Glomerular visceral epithelial cell (primary cell): ENCODE measurements around the gene DAP.

ENCODE experiments used
- DNase-seq: peaks from one replicate; pipeline ENCODE4 v3.0.0-alpha.2; 2016; ENCODE audit errors: extremely low spot score

DAP gene

DNA sequence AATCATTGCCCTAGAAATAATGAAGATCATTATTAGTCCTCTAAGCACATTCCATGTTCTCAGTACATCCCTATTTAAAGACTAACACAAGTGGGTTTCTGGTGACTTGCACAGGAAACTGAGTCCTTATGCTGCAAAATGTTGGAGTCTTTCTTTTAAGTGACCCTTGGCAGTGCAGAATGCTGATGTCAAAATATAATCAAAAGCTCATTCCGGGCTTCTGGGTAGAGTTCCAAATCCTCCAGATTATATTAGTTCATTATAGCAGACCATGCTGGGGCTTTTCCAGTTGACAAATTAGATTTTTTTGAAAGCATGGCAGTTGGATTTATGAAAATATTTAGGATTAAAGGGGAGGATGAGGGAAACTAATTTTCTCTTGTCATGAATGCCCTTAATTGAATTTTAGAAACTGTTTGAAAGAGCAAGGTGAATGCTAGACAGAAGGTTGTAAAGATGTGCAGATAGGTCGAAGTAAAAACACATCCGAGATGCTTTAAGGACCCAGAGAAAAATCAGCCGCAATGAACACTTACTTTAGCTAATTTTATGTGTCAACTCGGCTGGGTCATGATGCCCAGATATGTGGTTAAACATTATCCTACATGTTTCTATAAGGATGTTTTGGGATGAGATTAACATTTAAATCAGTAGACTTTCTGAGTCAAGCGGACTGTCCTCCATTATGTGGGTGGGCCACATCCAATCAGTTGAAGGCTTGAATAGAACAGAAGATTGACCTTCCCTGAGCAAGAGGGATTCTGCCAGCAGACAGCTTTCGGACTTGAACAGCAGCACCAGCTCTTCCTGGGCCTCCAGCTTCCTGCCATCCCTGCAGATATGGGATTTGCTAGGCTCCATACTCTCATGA lies 88.7 kb downstream of the DAP start:
- no peak for DNase-seq

DNA sequence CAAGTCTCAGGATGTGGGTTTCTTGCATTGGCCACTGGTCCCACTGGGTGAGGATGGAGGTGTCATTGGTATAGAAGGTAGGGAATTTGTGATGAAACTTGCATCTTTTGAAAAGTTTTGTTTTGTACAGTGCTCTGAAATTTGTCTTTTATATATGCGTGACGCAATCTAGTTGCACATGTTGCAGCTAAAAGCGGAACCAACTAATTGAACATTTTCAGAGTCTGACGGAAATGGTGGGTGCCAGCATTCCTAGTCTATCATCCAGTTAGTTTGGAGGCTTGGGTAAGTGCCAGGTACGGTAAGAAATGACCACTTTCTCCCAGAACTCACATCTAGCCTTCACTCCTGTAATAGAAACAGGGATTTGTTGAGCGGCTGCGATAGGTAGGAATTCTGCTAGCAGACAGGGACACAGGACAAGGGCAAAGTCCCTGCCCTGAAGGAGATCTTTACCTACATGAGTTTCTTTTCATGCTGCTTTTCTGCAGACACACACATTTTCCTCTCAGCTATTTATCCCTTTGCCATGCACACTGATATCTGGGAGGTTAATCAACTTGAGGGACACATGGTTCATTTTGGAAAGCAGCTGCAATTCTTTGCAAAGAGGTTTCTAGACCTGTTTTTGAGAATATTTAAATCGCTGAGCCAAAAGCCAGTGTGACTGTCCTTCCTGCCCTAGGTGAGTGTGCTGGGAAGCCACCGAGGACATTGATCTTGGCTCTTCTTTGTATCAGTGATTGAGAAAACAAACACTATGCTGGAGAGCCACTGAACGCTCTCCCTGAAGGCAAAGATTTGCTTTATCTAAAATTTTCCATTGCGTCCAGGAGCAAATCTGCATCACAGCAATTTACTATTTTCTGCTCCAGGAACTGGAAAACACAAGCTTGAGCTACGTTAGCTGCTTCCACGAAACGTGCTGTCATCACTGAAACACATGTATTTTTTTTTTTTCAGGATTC lies 89.7 kb downstream of the DAP start:
- DNase-seq = no peak

DNA sequence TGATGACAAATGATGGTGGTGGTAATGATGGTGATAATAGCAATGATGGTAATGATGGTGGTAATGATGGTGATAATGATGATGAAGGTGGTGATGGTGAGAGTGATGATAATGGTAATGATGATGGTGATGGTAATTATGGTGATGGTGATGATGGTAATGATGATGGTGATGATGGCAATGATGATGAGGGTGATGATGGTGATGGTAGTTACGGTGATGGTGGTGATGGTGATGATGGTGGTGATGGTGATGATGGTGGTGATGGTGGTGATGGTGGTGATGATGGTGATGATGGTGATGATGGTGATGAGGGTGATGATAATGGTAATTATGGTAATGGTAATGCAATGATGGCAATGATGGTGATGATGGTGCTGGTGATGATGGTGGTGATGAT lies 91.1 kb downstream of the DAP start:
- DNase-seq = no peak

DNA sequence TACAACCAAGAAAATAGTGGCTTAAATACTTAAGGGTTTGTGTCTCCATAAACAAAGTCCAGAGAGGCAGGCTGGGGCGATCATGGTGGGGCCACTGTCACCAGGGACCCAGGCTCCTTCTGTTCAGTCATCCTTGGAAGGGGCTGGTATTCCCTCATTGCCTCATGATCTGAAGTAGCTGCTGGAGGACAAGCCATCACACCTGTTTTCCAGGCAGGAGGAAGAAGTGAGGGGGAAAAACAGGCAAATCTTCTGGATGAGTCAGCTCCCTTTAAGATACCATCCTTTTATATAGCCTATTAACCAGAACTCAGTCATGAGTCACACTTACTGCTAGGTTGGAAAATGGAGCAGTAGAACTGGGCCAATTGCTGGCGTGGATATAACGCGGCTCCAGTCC lies 92.3 kb downstream of the DAP start:
- peak; percentile 22 for DNase-seq

DNA sequence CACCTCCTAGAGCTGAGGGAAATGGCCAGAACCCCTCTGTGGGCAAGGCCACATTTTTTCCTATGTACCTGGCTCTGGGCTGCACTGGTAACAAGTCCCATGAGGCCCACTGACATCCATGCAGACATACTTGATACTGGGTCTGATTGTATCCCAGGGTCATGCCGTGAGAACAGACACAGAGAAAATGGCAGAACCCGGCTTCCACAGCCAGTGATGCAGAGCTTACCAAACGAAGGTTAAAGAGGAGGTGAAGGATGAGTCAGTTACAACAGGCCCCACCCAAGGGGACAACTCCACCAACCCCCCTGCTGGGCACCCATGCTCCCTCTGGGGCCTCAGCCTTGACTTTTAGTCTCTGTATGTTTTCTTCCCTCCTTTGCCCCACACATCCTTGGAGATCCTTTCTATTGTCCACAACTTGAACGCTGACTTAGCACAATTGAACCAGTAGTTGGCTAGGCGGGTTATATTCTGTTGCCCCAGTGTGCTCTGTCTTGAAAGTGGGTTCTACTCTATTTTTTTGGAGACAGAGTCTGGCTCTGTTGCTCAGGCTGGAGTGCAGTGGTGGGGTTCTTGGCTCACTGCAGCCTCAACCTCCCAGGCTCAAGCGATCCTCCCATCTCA lies 93.5 kb downstream of the DAP start:
- no peak for DNase-seq

DNA sequence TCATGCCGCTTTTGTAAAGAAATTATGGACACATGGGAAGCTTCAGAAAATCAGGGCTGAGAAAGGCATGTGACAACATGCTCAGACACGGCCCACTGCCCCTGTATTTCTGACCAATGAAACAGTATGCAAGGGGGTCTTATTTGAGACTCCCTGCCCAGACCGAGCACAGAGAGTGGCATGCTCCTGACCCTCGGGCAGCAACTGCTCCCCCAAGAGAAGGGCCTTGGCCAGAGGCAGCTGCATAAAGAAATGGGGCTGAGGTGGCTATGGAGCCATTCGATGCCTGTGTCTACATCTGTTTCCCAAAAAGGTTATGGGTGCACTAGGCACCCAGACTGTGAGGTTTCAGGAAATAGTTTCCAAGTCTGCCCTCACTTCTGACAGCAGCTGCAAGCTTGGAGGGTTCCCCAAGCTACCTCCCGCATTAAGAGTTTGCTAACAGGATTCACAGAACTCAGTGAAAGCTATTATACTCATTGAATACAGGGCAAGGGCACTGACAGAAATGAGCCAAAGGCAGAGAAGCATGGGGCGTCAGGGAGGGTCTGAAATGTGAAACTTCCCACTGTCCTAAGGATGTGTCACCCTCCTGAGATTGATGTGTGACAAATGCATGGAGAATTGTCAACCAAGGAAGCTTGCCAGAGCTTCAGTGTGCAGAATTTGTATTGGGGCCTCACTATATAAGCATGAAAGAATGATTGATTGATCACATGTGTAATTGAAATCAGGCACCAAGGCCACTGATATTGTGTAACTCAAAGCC lies 94.3 kb downstream of the DAP start:
- DNase-seq = no peak

DNA sequence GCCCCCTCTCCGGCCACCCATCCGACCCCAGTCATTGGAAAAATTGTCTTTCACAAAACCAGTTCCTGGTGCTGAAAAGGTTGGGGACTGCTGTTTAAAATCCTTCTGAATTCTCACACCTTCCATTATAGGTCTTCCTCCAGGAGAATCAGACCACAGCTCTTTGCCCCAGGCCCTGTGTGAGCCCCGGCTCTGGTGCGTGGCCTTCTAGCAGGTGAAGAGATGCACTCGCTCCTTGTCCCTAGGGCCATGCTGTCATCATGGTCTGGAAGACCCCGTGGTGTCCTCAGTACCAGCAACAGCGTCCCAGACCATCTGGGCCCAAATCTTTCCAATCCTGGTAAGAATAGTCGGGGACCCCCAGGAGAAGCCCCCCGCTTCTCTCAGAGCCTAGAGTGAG lies 95.2 kb downstream of the DAP start:
- DNase-seq = no peak

DNA sequence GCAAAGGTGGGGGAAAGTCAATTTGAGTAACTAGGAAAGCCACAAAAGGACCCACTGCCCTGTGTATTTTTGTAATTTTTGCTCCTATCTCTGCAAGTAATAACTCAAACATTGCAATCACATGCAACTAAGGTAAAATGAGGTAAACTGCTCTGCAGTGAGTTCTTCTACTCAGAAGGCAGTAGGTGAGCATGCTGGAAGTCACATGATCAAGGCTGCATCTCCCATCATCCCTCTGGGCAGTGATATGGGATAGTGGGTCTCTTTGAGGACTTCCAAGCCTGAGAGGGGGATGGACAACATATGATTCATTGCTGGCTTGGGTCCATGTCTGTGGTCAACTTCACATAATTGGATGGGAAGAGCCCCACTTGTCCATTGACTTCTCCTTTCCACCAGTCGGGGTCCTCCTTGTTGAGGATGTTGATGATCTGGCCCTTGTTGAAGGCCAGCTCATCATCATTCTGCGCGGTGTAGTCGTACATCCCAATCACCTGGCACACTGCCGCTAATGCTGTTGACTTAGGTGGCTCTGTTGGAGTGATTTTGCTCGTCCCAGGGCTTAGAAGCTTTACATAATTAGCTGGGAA lies 96.8 kb downstream of the DAP start:
- DNase-seq = peak; percentile 73

DNA sequence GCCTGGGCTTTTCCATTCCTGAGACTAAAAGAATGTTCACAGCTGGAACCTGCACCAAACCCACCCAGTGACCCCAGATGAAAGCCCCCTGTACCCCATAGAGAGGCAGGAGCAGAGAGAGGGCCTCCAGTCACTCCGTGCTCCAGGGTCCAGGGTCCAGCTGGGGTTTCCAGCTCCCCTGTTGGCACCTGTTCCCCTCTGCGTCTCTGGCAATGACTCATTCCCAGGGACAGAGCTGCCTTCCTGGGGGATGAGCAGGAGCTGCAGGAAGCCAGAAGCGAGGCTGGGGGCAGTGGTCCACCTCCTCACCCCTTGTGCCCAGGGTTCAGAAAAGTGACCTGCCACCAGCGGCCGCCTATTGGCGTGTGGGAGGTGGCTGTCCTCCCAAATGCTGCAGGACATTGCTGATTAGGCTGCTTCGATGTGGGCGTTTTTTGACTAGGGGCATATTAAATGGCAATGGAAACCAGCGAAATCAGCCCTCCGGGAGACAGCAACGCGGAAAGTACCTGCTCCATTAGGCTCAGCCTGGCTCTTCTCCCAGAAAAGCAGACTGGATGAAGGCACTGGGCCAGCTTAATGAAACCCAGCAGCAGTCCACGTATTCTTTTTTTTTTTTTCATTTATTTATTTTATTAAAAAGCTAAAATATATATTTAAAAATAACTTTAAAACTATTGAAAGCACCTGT lies 97.4 kb downstream of the DAP start:
- peak; percentile 74 for DNase-seq

DNA sequence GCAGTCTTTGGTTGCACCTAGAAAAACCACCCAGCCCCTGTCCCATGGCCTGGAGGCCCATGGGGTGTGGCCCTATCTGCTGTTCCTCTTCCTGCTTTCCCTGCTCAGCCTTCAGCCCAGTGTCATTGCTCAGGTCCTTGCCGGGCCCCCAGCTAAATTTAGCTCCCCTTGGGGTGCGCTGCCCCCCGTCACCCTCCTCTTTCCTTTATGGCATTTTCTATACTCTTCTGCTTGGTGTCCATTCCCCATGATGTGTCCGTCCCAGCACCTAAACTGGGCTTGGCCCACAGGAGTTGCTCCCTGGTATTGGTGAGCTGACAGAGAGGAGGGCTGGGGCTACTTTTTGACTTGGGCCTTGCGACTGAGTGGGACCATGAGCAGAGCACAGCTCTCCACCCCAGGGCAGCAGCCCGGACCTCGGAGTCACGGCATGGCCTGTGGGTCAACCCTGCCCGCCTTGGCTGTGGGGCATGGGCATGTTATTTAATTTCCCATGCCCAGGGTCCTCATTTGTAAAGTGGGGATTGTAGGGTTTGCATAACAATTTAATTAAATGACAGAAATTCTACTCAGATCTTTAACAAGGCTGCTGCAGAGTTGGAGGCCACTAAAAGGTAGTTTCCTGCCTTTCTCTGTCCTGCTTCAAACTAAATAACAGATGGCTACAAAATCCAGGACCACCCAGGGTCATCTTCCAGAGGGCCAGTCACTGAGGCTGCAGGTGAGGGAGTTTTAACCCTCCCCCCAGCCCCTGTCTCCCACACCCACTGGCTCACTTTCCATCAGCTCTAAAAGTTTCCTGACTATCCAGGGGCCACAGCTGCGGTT lies 98.2 kb downstream of the DAP start:
- no peak for DNase-seq

DNA sequence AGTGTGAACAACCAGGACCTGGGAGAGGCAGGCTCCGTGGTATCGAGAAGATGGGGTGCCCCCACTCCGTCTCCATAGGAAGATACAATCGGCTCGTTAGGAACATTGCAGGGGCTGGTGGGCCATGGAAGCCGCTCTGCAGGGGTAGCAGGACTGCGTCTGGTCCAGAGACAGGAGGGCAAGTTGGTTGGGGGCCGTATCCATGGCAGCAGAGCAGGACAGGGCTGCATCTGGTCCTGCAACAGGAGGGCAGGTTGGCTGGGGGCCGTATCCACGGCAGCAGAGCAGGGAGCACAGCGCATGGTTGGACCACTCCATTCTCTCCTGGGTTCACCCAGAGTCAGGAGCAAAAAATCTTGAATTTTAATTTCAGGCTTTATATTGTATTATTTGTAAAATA lies 99.0 kb downstream of the DAP start:
- no peak for DNase-seq

DNA sequence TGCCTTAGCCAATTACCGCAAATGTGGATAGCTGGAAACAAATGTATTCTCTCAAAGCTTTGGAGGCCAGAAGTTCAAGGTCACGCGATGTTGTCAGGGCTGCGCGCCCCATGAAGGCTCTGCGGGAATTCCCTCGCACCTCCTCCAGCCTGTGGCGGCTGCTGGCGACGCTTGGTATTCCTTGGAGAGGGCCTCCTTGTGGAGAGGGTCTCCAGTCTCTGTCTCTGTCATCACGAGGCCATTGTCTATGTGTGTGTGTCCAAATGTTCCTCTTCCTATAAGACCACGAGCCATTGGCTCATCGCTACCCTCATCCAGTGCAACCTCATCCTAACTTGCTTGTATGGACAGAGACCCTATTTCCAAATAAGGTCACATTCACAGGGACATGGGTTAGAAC lies 99.6 kb downstream of the DAP start:
- DNase-seq = no peak

DNA sequence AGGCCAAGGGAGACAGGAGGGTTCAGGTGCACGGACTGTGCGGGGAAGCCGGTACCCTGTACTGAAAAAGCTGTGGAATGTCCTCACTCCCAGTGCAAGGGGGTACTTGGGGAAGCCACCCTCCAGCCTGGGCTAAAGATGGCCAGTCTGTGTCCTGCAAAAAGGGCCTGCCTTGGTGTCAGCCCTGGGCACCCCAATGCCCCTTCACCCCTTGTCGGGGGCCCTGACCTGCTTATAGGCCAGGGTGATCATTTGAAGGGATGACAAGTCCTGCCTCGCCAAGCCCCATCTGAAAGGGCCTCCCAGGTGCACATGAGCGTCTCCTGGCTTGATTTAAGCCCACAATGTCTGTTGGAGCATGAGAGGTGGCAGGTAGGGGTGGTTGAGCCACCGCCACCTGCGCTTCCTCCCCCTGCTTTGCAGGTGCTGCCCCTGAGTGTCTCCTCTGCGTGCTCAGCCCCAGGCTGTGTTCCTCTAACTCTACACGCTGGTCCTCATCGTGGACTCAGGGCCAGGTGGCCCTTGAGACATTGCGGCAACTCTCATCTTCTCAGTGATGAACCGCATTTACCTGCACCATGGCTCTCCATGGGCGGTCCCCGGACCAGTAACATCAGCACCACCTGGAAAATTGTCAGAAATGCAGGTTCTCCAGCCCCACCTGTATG lies 100.2 kb downstream of the DAP start:
- DNase-seq = no peak

DNA sequence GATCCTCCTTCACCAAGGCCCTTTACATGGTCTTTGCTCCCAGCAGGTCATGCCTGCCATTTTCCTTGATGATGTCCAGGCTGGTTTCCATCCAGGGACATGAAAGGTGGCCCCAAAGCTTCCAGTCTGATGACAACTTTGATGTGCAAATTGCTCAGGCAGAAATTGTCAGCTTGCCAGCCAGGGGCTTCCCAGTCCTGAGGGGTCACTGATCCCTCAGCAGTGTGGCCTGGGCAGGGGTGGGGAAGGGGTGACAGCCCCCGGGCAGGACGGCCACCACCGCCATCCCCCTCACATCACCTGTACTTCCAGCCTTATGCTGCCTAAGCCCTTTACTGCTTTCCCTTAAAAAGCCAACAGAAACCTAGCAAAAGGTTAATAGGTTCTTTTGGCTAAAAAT lies 100.9 kb downstream of the DAP start:
- DNase-seq = no peak

DNA sequence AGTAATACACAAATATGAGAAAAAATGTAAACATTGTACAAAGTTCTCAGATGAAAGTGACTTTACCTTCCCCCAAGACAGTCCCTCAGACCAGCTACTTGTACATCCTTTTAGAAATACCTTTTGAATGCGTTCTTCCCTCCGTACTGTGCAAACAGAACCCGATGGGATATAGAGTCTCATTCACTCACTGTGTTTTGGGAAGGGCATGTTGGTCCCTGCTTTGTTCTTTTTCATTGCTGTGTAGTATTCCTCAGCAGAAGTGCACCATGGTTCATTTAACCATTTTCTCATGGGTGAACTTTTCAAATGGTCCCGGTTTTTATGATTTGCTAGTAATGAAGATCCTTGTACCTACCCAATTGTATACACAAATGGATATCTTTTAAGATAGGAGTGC lies 102.8 kb downstream of the DAP start:
- DNase-seq = no peak

DNA sequence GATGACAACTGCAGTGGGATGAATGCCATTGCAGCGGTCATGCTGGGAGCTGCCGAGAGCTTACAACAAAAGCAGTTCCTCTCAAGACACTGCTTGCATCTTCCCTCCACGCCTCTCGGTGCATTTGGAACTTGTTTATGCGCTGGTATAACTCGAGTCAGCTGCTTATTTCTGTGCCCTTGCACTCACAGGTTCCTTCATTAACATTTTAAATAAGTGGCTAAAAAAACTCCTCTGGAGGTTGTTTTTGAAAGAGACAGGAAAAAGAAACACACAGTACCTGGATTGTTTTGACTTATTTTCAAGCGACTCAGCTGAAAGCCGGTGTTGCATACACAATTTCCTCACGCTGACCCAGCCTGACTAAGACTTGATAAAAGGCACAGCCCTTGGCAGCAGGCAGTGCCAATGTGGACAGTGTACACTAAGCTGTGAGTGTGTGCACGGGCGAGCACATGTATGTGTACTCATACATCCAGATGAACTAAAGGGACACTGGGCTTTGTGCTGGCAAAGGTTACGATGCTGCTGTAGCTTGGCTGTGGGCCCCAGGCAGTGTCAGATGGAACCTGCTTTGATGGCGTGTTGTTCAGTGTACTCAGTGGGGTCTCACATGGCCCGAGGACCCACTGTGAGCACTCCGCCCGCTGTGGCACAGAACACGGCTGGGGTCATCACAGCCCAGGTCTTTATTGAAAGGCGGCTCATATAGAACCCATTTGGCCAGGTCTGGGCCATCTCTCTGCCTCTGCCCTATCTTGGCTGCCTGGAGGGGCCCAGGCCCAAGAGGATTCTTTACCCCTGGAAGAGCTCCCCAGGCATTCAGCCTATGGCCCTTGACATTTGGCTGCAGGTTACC lies 104.8 kb downstream of the DAP start:
- no peak for DNase-seq

DNA sequence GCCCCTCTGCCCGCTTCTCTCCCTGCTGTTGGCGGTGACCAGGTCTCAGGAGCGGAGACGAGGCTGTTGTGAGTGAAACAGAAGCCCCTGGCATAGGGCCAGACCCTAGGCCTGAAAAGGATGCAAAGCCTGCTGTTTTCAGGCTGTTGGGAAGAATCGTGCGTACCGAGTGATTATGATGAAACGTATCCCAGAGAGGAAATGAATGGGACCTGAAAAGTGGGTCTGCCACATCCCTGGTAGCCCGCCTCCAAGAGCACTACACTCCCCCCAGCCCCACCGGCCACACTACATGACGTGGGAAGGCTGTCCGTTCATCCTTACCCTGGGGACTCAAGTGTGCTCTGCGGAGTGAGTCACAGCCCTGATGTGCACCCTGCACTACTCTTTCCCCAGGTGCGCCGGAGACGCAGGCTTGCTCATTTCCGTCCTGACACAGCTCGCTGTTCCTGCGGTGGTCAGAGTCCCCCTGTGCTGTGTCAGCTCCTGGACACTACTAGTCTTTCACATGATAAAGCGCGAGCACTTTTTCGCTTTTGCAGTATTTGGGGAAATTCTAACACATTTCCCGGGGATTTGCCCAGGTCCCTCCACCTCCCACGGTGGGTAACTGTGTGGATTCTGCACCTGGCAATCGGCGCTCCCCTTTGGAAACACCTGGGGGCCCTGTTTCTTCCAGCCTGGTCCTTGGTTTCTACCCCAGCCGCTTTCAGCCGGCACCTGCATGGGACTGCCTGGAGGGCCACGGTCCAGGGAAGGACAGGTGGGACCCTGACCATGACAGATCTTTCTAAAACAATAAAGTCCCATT lies 105.7 kb downstream of the DAP start:
- DNase-seq = no peak
